ENCODE data around the gene LBP. TPM values are rescaled to one million over a fixed set of nuclear protein-coding genes. Genes with fewer than 3 reads are reported as not detected.

Gene LBP
- total and polyA plus RNA-seq, 2 experiments from 2014 or later = 0.10 to 0.19 TPM

GRCh38 chr20:38339997-38340396 lies 6.3 kb upstream of the LBP start:
- no peak for ATAC-seq
- peaks cover 46% of the 10 kb centered on the region for H3K4me1 Mint-ChIP-seq

More at GRCh38 chr20:38339997-38340396, 6.3 kb upstream of the LBP start:
- Histone ChIP-seq H4K20me1 (replicated peaks; ENCODE audit: insufficient read depth) (no peaks in the 10 kb centered on the region), H3K4me2 (peak overlapping the region; percentile 36; the same call in 1 of the 2 replicates), H3K9me2 (ENCODE audit: insufficient read depth) (peaks cover 3% of the 10 kb centered on the region; the same call in 1 of the 2 replicates), H3K36me3 (ENCODE audit: insufficient read depth) (no peaks in the 10 kb centered on the region), H3K4me3 (no peak overlapping the region), H3K4me1 (ENCODE audit: insufficient read depth) (peaks cover 47% of the 10 kb centered on the region), H3F3A (replicated peaks; ENCODE audit: low read depth) (peaks cover 17% of the 10 kb centered on the region), H3K79me2 (replicated peaks; ENCODE audit: insufficient read depth) (no peaks in the 10 kb centered on the region), H3K27ac (ENCODE audit: low read depth) (0 out of 2 replicates have a peak overlapping the region, but pooled peaks have one; percentile 42), H3K27me3 (ENCODE audit: insufficient read depth) (no peaks in the 10 kb centered on the region), H2AFZ (peak overlapping the region; percentile 72; the same call in 1 of the 2 replicates)
- Mint-ChIP-seq H3K4me3 (no peak overlapping the region), H3K27ac (no peak overlapping the region; the same call in 1 of the 2 replicates), H3K9me3 (peaks cover 13% of the 10 kb centered on the region), H3K27me3 (ENCODE audit: insufficient read depth, low read depth, poor library complexity) (peaks cover 10% of the 10 kb centered on the region), H3K36me3 (ENCODE audit: low read depth) (peaks cover 10% of the 10 kb centered on the region; the same call in 2 of the 3 replicates)
- no peak for TF ChIP-seq ZNF462 (CRISPR knock-in tag; IDR thresholded peaks at IDR 0.05)
- no peak for TF ChIP-seq NANOG (IDR thresholded peaks at IDR 0.05; ENCODE audit: borderline replicate concordance)
- no peak for TF ChIP-seq CTCF (conservative IDR thresholded peaks at IDR 0.05; ENCODE audit: low read depth in 2 of 2)
- TF ChIP-seq ETS1 (IDR thresholded peaks at IDR 0.05) = no peak
- no peak for TF ChIP-seq REST (IDR thresholded peaks at IDR 0.05; ENCODE audit: unreplicated experiment)
- no peak for DNase-seq (ENCODE audit: low spot score)

Data from GM23338 (cell line).